HepG2 (cell line): ENCODE measurements around the gene STRIT1. TPM values are rescaled to one million over a fixed set of nuclear protein-coding genes. Genes with fewer than 3 reads are reported as not detected.

Experiments
- ATAC-seq: fragments of 200-7000 bp; cut with Tn5 transposase; 3 replicates; pipeline ENCODE4 v1.9.1; 2020; ENCODE audit warnings: mild to moderate bottlenecking, moderate library complexity
- BruUV-seq: library from RNA; stranded (reverse); fragments of 400-500 nt; replicated peaks from 2 replicates; lab custom pipeline; 2021; lab: Mats Ljungman, UMichigan
- CTCF ChIA-PET: fragments of 300-600 bp; formaldehyde crosslinking; extraction: SDS; loops from one replicate; lab custom pipeline; 2021; ENCODE audit warnings: low total read pairs, inconsistent platforms, low intra/inter-chr PET ratio; lab: Yijun Ruan, JAX
- POLR2A ChIA-PET: fragments of 350-600 bp; sonication (Branson Sonifier 250); formaldehyde crosslinking; loops from one replicate; lab custom pipeline; 2020; ENCODE audit warnings: antibody characterized with exemption, inconsistent platforms; lab: Yijun Ruan, JAX
- DNase-seq: peaks from one replicate; pipeline ENCODE4 v3.0.0-alpha.2; 2015; ENCODE audit warnings: low spot score
- FAIRE-seq: peaks from 3 replicates; lab custom pipeline; 2011; peaks lifted over from hg19 to GRCh38; lab: Jason Lieb, UNC
- H2AFZ ChIP-seq: one replicate; pipeline ENCODE4 v1.6.1; 2011; ENCODE audit warnings: low read length, inconsistent platforms
- H3K27ac ChIP-seq: fragments of 300-600 bp; 3 replicates; pipeline ENCODE4 v1.8.0; 2011; ENCODE audit warnings: mixed run types, mild to moderate bottlenecking, mixed read lengths, low read length, inconsistent platforms; ENCODE audit not compliant: insufficient read depth; ENCODE audit errors: extremely low read length
- H3K27me3 ChIP-seq, 2 experiments: fragments of 200-600 bp in 1 of 2; 2 replicates in 1 of 2; 3 replicates in 1 of 2; pipeline versions ENCODE4 v1.6.0 to v1.8.0; 2011; ENCODE audit warnings: low read length in 2 of 2, mild to moderate bottlenecking in 2 of 2, moderate library complexity in 2 of 2, inconsistent platforms in 1 of 2; ENCODE audit not compliant: insufficient read depth in 2 of 2, control insufficient read depth in 1 of 2
- H3K36me3 ChIP-seq, 2 experiments: fragments of 200-600 bp in 1 of 2; replicated peaks in 1 of 2; 2 replicates in 1 of 2; 3 replicates in 1 of 2; pipeline versions ENCODE4 v1.5.1 to v1.8.0; 2011; ENCODE audit warnings: low read length in 2 of 2, inconsistent platforms in 1 of 2; ENCODE audit not compliant: insufficient read depth in 2 of 2, control insufficient read depth in 1 of 2
- H3K4me1 ChIP-seq: 2 replicates; pipeline ENCODE4 v1.5.1; 2012; ENCODE audit warnings: low read length, inconsistent platforms; ENCODE audit not compliant: insufficient read depth
- H3K4me2 ChIP-seq: 2 replicates; pipeline ENCODE4 v1.6.0; 2011; ENCODE audit warnings: low read depth, low read length, inconsistent platforms
- H3K4me3 ChIP-seq, 3 experiments: fragments of 200-600 bp in 1 of 3; sonication (generic), shearing (Covaris generic) in 1 of 3; replicated peaks in 1 of 3; 2 replicates each; pipeline ENCODE4 v1.5.1; 2011 to 2016; ENCODE audit warnings: low read length in 3 of 3, inconsistent platforms in 2 of 3, low read depth in 2 of 3, mild to moderate bottlenecking in 2 of 3, control low read depth in 1 of 3, mixed read lengths in 1 of 3; ENCODE audit not compliant: insufficient read depth in 1 of 3
- H3K79me2 ChIP-seq: one replicate; pipeline ENCODE4 v1.6.1; 2011; ENCODE audit warnings: low read length, inconsistent platforms; ENCODE audit not compliant: insufficient read depth
- H3K9ac ChIP-seq: 2 replicates; pipeline ENCODE4 v1.6.0; 2011; ENCODE audit warnings: mild to moderate bottlenecking, low read depth, low read length, inconsistent platforms; ENCODE audit not compliant: insufficient read depth
- H3K9me3 ChIP-seq: 2 replicates; pipeline ENCODE4 v1.5.1; 2012; ENCODE audit warnings: mild to moderate bottlenecking, low read length
- H4K20me1 ChIP-seq: 2 replicates; pipeline ENCODE4 v1.6.0; 2011; ENCODE audit warnings: inconsistent platforms, mild to moderate bottlenecking, low read length, moderate library complexity; ENCODE audit not compliant: insufficient read depth
- ATF7-NPFF ChIP-seq: sonication (generic); formaldehyde crosslinking; IDR thresholded peaks from 2 replicates; pipeline ENCODE4 v1.8.1; 2023; ENCODE audit warnings: mild to moderate bottlenecking, low read depth, missing genetic modification reagents, moderate library complexity
- BCLAF1 ChIP-seq: fragments of 450-650 bp; IDR thresholded peaks from 2 replicates; pipeline ENCODE4 v1.6.1; 2017; ENCODE audit warnings: mild to moderate bottlenecking
- DRAP1 ChIP-seq: IDR thresholded peaks from 2 replicates; pipeline ENCODE4 v1.6.1; 2016; ENCODE audit warnings: missing genetic modification reagents, missing compliant biosample characterization
- EED ChIP-seq: sonication (generic); formaldehyde crosslinking; IDR thresholded peaks from 2 replicates; pipeline ENCODE4 v1.5.0; 2020; ENCODE audit warnings: mild to moderate bottlenecking, missing genetic modification reagents
- FIP1L1 ChIP-seq: fragments of 200-400 bp; formaldehyde crosslinking; IDR thresholded peaks from 2 replicates; pipeline ENCODE4 v1.6.1; 2018; ENCODE audit warnings: low read depth, mild to moderate bottlenecking, low read length, moderate library complexity, borderline replicate concordance; ENCODE audit not compliant: insufficient read depth
- LRRFIP1 ChIP-seq: sonication (generic); formaldehyde crosslinking; conservative IDR thresholded peaks from 2 replicates; pipeline ENCODE4 v1.4.0; 2020; ENCODE audit warnings: missing genetic modification reagents
- PITX1 ChIP-seq: sonication (generic); formaldehyde crosslinking; IDR thresholded peaks from 2 replicates; pipeline ENCODE4 v1.5.1; 2020; ENCODE audit warnings: mild to moderate bottlenecking, missing genetic modification reagents
- SKI ChIP-seq: fragments of 450-650 bp; IDR thresholded peaks from one replicate; pipeline ENCODE4 v1.6.1; 2018; ENCODE audit warnings: mild to moderate bottlenecking; ENCODE audit not compliant: partially characterized antibody
- SOX5 ChIP-seq: IDR thresholded peaks from 2 replicates; pipeline ENCODE4 v1.6.1; 2016; ENCODE audit warnings: borderline replicate concordance
- SRF ChIP-seq: IDR thresholded peaks from 2 replicates; pipeline ENCODE4 v1.6.1; 2011; ENCODE audit warnings: mild to moderate bottlenecking, low read depth, low read length, moderate library complexity
- TCF7 ChIP-seq: sonication (generic); IDR thresholded peaks from 2 replicates; pipeline ENCODE4 v1.6.1; 2016; ENCODE audit warnings: antibody characterized with exemption, low read depth
- ZHX1 ChIP-seq: sonication (generic); formaldehyde crosslinking; IDR thresholded peaks from 2 replicates; pipeline ENCODE4 v1.8.1; 2022; ENCODE audit warnings: low read depth, mild to moderate bottlenecking, missing genetic modification reagents
- ZNF274 ChIP-seq: sonication (generic); formaldehyde crosslinking; IDR thresholded peaks from 2 replicates; pipeline ENCODE4 v1.5.1; 2020; ENCODE audit warnings: mild to moderate bottlenecking, missing genetic modification reagents
- ZNF33B ChIP-seq: sonication (generic); formaldehyde crosslinking; IDR thresholded peaks from 2 replicates; pipeline ENCODE4 v1.5.1; 2020; ENCODE audit warnings: mild to moderate bottlenecking, missing genetic modification reagents
- ZNF496 ChIP-seq: sonication (generic); formaldehyde crosslinking; IDR thresholded peaks from 2 replicates; pipeline ENCODE4 v1.8.1; 2023; ENCODE audit warnings: mild to moderate bottlenecking, moderate library complexity, missing genetic modification reagents; ENCODE audit not compliant: insufficient replicate concordance
- WGBS: methylation state at CpG from one replicate; pipeline ENCODE4 v1.1.6; 2017; ENCODE audit warnings: low lambda C conversion rate; 5-methylcytosine and 5-hydroxymethylcytosine counted together
- in situ Hi-C: cut with HindIII; loops from 2 replicates; pipeline ENCODE4 v1.10.0; 2017; ENCODE audit warnings: low pct_unique_long_range_greater_than_20kb; ENCODE audit not compliant: extremely low pct_ligation_motif_present
- intact Hi-C: fragments of 100-400 bp; cut with micrococcal nuclease; formaldehyde crosslinking; loops from one replicate; pipeline ENCODE4 v1.10.0; 2022; ENCODE audit not compliant: unreplicated experiment
- polyA plus RNA-seq, 8 experiments: library from polyadenylated mRNA; depleted of rRNA in 3 of 8; stranded (reverse) in 7 of 8; unstranded in 1 of 8; fragments of >200 nt; fragmentation: Illumina TruSeq in 4 of 8; extraction: Trizol in 4 of 8; gene quantifications; 2 replicates each; pipeline versions ENCODE4 v1.2.1 to v1.2.3, GENCODE V29; 2011 to 2016; ENCODE audit warnings: low read depth in 4 of 8, missing spikeins in 1 of 8, mixed read lengths in 1 of 8; ENCODE audit not compliant: insufficient read depth in 1 of 8
- total RNA-seq, 5 experiments: library from RNA; depleted of rRNA; stranded (reverse); fragments of >200 nt; fragmentation: Illumina TruSeq; extraction: Trizol; gene quantifications; 2 replicates each; pipeline ENCODE4 v1.2.3, GENCODE V29; 2016; ENCODE audit warnings: low read depth in 1 of 5

The STRIT1 gene
- total and polyA plus RNA-seq, 2 of the 13 experiments (the other 11 are each of a cell fraction or from before 2014, with no cell fraction given): not detected

GRCh38 chr3:155327871-155328270 is 34.4 kb upstream of the STRIT1 start:
- Histone ChIP-seq H3K36me3 (no peaks in the 10 kb centered on the region), H2AFZ (no peak overlapping the region), H4K20me1 (no peaks in the 10 kb centered on the region), H3K4me3 (no peak overlapping the region), H3K9ac (no peak overlapping the region), H3K79me2 (no peaks in the 10 kb centered on the region), H3K4me1 (no peaks in the 10 kb centered on the region), H3K4me2 (no peak overlapping the region), H3K27ac (no peak overlapping the region), H3K9me3 (no peaks in the 10 kb centered on the region), H3K27me3 (no peaks in the 10 kb centered on the region)
- in situ Hi-C loops: loop anchor here (10.0 kb wide), 2 partner anchors 423 to 983 kb away; no protein-coding TSS in a partner anchor
- TF ChIP-seq ZHX1 (CRISPR knock-in tag) (no peak), ZNF274 (CRISPR knock-in tag) (no peak), ATF7-NPFF (no peak), ZNF33B (CRISPR knock-in tag) (no peak), TCF7 (no peak), ZNF496 (CRISPR knock-in tag) (no peak), BCLAF1 (no peak), PITX1 (CRISPR knock-in tag) (no peak), FIP1L1 (no peak), LRRFIP1 (no peak), SKI (no peak), EED (CRISPR knock-in tag) (no peak), SOX5 (CRISPR knock-in tag) (no peak), DRAP1 (no peak), SRF (no peak)
- DNase-seq (no peak), FAIRE-seq (no peak), ATAC-seq (no peak)
- no TSS peak for BruUV-seq
- ChIA-PET POLR2A (no interaction called here), CTCF (no interaction called here)
- WGBS: 2% methylated on average over 2 of the region's 2 CpGs
- intact Hi-C loops: loop anchor here (10.0 kb wide), 2 partner anchors 243 to 643 kb away; partner anchors contain the start of gene MME
